Right renal cortex interstitium (tissue), 3 donors: ENCODE measurements around the gene OCIAD1. TPM values are rescaled to one million over a fixed set of nuclear protein-coding genes. Genes with fewer than 3 reads are reported as not detected.
A peak's percentile ranks its signal among the peaks of the same experiment; 100 is the strongest.
"Not testable (repeated sequence)": the region's sequence is repeated elsewhere in the genome, so short reads cannot be mapped to it uniquely, and the experiment has no call there.

Source experiments
- DNase-seq, 3 donors: peaks; one replicate each; pipeline ENCODE4 v3.0.0-alpha.2; 2013; ENCODE audit warnings: low read depth in 3 of 3, low spot score in 2 of 3
- polyA plus RNA-seq, 3 donors: library from polyadenylated mRNA; unstranded; fragments of 120-200 nt; gene quantifications; one replicate each; pipeline ENCODE4 v1.2.1, GENCODE V29; 2013; ENCODE audit not compliant: insufficient read length in 3 of 3

Gene OCIAD1
- polyA plus RNA-seq, 3 donors, result 243 to 279 (median 251) TPM

DNA sequence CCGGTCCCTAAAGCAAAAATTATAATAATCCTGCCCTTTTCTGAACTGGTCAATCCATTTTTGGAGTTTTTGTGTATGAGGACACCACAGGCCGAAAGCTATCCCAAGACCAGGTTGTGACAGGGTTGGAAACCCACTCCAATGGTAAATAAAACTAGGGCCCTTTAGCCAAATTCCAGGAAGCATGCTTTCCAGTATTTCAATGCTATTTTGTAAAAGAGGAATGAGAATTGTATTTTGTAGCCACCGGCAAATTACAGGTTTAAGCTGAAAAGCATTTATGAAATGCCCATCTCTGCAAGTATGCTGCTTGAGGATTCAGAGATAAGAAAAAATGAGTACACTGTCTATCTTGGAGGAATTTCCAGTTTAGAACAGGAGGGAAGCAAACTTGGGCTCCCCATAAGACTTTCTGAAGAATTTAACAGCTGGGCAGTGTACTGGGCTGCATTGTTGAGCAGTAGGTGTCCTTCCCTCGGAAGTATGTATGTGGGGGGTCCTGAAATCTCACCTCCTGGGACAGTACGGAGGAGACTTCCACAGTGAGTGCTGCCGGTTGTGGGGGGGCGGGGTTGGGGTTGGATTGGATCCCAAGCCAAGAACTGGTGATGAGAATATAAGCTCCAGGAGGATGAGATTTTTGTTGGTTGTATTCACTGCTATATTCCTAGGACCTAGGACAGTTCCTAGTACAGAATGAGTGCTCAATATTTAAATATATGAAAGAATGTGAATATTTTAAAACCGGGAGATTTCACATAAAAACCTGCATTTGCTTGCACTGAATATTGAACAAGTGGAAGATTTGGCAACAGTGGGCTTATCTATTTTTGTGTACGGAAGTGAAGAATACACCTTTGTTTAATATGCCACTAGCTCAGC, 48.9 kb downstream of the OCIAD1 start:
- no peak for DNase-seq

DNA sequence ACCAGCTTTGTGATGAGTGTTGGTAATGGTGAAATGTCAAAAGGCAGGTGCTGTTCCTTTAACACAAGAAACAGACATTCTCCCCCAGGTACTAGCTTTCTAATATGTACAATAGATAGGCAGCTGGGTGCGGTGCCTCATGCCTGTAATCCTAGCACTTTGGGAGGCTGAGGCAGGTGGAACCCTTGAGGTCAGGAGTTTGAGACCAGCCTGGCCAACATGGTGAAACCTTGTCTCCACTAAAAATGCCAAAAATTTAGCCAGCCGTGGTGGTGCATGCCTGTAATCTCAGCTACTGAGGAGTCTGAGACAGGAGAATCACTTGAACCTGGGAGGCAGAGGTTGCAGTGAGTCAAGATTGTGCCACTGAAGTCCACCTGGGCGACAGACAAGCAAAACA, 50.8 kb downstream of the OCIAD1 start:
- not testable (repeated sequence) for DNase-seq

DNA sequence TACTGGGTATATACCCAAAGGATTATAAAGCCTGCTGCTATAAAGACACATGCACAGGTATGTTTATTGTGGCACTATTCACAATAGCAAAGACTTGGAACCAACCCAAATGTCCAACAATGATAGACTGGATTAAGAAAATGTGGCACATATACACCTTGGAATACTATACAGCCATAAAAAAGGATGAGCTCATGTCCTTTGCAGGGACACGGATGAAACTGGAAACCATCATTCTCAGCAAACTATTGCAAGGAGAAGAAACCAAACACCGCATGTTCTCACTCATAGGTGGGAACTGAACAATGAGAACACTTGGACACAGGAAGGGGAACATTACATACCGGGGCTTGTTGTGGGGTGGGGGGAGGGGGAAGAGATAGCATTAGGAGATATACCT, 58.9 kb downstream of the OCIAD1 start:
- DNase-seq, result not testable (repeated sequence)

DNA sequence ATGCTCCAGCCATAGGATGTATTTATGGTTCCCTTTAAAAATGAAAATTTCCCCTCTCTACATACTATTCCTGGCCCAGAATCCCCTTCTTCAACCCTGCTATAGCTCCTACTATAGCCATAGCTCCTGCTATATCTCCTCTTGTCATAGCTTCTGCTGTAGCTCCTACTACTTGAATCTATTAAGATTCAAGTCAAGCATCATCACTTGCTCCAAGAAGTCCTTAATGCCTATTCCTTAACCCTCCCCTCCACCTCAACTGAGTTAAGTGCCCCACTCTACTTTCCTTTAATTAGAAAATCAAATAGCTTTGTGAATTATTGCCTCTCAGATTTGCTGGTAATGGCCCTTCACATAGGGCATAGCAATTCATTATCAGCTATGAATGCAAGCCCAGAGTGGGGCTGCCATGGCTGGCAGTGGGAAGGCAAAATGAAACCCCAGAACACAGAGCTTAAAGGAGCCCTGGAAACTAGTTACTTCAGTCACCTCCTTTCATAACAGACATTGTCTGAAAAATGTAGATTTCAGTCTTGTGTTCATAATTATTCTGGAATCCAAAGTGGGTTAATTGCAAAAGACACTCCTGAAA, 60.2 kb downstream of the OCIAD1 start:
- no peak for DNase-seq

GRCh38 chr4:48896845-48897244, 66.0 kb downstream of the OCIAD1 start:
- no peak for DNase-seq

- DNase-seq, result no peak
These were observed 68.0 kb downstream of the OCIAD1 start for GRCh38 chr4:48898733-48899431.

- no peak for DNase-seq
These were observed 68.5 kb downstream of the OCIAD1 start for GRCh38 chr4:48899432-48899749.

DNA sequence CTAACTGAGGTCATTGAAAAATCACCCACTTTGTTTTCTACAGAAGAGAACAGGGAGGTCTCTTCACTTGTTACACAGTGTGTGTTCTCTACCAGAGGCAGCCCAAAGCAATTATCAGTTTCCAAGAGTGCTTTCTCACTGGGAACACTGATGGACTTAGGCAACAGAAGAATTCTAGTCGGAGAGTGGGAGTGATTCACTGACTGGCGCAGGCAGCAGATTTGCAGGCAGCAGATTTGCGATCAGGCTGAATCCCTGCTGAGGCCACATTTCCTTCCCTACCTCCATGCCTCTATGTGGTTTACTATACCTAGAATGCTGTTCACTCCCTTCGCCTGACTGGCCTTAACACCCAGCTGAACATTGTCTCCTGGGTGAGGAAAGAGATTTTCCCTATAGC, 69.1 kb downstream of the OCIAD1 start:
- no peak for DNase-seq

GRCh38 chr4:48901196-48901595, 70.3 kb downstream of the OCIAD1 start:
- no peak for DNase-seq

DNA sequence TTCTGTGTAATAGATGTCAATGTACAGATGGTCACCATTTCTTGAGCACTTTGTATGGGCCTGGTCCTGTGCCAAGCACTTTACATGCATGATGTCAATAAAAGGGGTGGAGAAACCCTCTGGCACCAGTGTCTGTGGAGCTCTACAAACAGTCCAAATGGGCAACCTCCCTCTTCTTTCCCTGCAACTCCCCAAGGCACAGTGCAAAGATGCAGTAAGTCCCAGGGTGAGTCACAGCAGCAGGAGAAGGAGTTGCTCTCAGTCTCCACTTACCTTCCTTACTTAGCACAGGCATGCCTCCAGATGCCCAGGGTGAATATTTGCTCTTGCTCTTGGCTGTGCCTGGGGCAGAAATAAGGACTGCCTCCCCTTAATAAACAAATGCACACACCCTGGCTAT, 71.4 kb downstream of the OCIAD1 start:
- no peak for DNase-seq

GRCh38 chr4:48904101-48904500, 73.2 kb downstream of the OCIAD1 start:
- no peak for DNase-seq

GRCh38 chr4:48904541-48905142, 73.8 kb downstream of the OCIAD1 start:
- no peak for DNase-seq

GRCh38 chr4:48905363-48906015, 74.6 kb downstream of the OCIAD1 start:
- peak in 1 of 3 donors; percentile 2 for DNase-seq

DNA sequence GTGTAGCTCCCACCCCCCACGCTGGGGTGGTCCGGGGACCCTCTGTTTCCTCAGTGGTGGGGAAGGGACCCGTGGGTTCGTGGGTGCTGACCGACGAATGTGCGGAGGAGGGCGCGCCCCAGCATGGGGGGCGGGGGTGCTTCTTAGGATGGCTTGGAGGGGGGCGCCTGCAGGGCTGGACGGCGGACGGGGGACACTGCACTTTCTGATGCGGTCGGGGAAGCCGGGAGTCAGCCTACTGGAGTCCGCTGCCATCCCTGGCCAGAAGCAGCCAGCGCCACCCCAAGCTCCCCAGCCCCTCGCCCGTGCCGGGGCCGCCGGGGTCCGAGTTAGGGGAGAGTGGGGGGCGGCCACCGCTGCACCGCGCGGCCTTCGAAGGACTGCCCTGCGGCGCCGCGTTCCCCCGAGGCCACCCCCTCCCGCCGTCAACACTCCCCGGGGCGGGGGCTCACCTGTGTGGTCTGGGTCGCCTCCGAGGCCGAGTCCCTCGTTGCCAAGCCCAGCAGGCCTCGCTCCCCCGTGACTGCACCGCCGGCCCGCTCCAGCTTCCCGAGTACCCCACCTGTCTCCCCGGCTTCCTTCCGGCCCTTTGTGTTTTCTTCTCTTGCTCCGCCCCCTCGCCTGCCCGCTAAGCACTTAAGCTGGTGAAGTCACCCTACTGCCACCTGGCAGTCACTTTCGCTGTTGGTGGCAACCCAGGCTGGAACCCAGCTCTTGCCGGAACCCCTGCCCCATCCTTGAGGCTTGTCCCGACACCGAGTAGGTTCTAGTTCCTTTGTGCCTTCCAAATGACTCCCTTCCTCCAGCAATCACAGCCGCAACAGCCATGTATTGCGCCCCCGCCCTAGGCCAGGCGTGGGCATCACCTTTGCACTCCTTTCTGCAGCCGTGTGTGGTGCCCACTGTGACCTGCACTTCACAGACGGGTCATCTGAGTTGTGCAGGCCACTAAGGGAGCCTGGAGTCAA, 75.6 kb downstream of the OCIAD1 start, which contains the start of gene OCIAD2:
Gene OCIAD2 (minus strand): TSS at position 569 of the 968 bp plus-strand sequence. CDS start 2,225 bp downstream, outside the sequence.
- peak; percentile 40 to 61 (median 45) for DNase-seq

DNA sequence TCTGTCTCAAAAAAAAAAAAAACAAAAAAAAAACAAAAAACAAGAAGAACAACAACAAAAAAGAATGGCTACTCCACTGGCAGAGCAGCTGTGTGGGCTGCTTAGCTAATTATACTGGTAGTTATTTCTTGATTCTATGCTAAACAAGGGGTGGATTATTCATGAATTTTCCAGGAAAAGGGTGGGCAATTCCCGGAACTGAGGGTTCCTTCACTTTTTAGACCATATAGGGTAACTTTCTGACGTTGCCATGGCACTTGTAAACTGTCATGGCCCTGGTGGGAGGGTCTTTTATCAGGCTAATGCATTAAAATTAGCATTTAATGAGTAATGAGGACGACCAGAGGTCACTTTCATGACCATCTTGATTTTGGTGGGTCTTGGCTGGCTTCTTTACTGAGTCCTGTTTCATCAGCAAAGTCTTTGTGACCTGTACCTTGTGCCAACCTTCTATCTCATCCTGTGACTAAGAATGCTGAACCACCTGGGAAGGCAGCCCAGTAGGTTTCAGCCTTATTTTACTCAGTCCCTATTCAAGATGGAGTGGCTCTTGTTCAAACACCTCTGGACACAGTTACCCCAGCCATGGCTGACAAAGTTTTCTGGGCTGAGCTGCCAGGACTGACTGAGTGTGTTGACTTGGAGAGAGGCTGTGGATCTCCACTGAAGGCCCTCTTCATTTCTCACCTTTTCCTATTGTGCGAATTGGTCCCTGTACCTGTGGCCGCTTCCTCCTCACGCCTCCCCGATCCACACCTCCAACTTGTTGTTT, 77.0 kb downstream of the OCIAD1 start:
- no peak for DNase-seq

- DNase-seq, result no peak
These were observed 77.8 kb downstream of the OCIAD1 start for GRCh38 chr4:48908687-48909086.

- DNase-seq, result no peak
These were observed 78.8 kb downstream of the OCIAD1 start for GRCh38 chr4:48909697-48910096.

DNA sequence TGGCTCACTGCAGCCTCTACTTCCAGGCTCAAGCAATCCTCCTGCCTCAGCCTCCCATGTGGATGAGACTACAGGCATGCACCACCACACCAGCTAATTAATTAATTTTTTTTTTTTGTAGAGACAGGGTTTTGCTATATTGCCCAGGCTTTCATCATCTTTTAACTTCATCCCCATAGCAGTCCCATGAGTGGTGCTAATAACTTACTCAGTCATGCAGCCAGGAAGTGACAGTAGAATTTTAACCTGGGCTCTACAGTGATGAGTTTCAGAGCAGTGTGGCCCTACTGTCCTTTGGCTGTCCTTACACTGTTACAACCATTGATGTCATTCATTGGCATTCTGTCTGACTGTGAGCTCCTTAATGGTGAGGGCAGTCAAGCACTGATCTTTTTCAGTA, 79.6 kb downstream of the OCIAD1 start:
- no peak for DNase-seq
